Skin epidermis (tissue), 12 donors: ENCODE results near the gene SHC3.
"Not testable (repeated sequence)": the region's sequence is repeated elsewhere in the genome, so short reads cannot be mapped to it uniquely, and the experiment has no call there.

ENCODE experiments used
- H3K27ac ChIP-seq, 21 experiments: fragments of 200-600 bp; sonication (generic) in 11 of 21; one replicate each; pipeline ENCODE4 v1.5.0; 2020; ENCODE audit warnings: mild to moderate bottlenecking in 3 of 21, inconsistent platforms in 2 of 21, moderate library complexity in 2 of 21
- H3K4me3 ChIP-seq, 7 experiments: fragments of 200-600 bp; sonication (generic) in 2 of 7; one replicate each; pipeline ENCODE4 v1.5.0; 2020; ENCODE audit warnings: inconsistent platforms in 2 of 7, mild to moderate bottlenecking in 2 of 7, moderate library complexity in 1 of 7

The SHC3 gene, protein sequence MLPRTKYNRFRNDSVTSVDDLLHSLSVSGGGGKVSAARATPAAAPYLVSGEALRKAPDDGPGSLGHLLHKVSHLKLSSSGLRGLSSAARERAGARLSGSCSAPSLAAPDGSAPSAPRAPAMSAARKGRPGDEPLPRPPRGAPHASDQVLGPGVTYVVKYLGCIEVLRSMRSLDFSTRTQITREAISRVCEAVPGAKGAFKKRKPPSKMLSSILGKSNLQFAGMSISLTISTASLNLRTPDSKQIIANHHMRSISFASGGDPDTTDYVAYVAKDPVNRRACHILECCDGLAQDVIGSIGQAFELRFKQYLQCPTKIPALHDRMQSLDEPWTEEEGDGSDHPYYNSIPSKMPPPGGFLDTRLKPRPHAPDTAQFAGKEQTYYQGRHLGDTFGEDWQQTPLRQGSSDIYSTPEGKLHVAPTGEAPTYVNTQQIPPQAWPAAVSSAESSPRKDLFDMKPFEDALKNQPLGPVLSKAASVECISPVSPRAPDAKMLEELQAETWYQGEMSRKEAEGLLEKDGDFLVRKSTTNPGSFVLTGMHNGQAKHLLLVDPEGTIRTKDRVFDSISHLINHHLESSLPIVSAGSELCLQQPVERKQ

GRCh38 chr9:89177944-89178829 lies at the start of gene SHC3:
Gene SHC3, minus strand, starts transcription at chr9:89178818. Its CDS starts 358 bp downstream, at chr9:89178460.
- Histone ChIP-seq H3K4me3 (peak within 1 kb of the TSS; percentile 30 to 58 (median 34)), H3K27ac (peak within 1 kb of the TSS in 17 of 21 experiments; percentile 23 to 77 (median 62))

DNA sequence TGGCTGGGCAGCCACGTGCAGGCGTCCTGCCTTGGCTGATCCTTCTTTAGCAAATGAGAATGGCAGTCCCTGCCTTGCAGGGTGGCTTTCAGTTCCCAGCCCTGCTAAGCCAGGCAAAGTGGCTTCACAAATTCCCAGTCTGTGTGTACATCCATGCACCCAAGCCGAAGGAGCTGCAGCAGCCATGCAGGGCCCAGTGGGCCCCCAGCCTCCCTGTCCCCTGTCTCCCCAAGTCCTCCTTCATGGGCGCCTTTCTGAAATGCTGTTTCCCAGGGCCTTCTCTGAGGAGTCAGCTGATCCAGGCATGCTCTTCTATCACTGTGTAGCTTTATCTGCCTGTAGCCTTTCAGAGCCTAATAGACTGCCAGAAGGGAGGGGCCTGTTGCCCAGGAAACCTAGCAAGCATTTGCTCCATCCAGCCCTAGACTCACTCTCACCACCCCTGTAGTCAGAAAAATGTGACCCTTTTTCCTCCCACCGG lies 47.4 kb upstream of the SHC3 start:
- Histone ChIP-seq H3K4me3 (no peak overlapping the region), H3K27ac (no peak overlapping the region)

DNA sequence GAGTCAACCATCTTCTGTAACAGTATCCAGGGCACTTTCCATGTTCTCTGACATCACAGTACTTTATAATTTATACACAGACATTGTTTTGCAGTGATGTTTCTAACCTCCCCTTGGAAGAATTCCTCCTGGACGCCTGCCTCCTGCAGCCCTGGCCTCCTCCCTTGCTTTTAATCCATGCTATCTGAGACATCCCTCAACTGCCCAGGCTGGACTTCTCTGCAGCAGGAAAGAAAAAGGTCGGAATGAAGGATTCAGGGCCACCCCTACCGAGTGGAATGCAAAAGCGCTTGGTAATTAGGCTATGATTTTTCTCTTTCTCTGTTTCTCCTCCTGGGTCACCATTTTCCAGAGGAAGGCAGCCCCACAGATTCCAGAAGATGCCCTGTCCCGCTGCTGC lies 47.0 kb upstream of the SHC3 start:
- H3K4me3 ChIP-seq, result no peak overlapping the region
- no peak overlapping the region for H3K27ac ChIP-seq

DNA sequence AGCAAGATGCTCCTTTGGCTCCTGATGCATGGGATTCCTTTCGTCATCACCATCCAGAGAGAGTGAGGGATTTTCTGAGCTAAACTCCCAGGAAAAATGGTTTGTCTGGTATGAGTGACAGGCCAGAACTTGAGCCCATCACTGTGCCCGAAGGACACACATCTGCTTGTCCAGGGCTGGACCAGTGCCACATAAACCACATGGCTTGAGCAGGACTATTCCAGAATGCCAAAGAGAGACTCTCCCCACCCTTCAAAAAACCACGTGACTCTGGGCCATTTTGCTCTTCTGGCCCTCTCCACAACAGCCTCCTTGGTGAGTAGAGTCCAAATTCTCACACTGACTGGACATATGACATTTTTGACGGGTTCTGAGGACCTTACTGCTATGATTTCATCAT lies 46.4 kb upstream of the SHC3 start:
- H3K27ac ChIP-seq, result no peak overlapping the region
- H3K4me3 ChIP-seq, result no peak overlapping the region

DNA sequence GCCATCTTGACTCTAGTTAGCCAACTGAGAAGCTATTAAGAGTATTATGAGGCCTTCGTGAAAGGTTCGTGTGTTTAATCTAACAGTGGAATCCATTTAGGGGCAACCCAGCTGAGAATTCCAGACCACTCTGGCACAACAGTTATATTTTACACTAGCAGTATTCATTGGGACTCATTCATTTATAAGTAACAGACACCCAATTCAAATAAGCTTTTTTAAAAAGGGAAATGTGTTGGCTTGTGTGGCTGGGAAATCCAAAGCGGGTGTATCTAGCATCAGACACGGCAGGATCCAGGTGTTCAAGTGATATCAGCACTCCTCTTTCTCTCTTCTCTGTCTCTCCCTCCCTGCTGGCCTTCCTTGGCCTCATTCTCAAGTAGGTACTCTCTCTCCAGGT lies 46.0 kb upstream of the SHC3 start:
- no peak overlapping the region for H3K27ac ChIP-seq
- no peak overlapping the region for H3K4me3 ChIP-seq

- H3K27ac ChIP-seq, result no peak overlapping the region
- no peak overlapping the region for H3K4me3 ChIP-seq
Measured at GRCh38 chr9:89223396-89223977, 44.9 kb upstream of the SHC3 start.

GRCh38 chr9:89219637-89220036 lies 41.0 kb upstream of the SHC3 start:
- H3K27ac ChIP-seq, result no peak overlapping the region
- H3K4me3 ChIP-seq, result no peak overlapping the region

DNA sequence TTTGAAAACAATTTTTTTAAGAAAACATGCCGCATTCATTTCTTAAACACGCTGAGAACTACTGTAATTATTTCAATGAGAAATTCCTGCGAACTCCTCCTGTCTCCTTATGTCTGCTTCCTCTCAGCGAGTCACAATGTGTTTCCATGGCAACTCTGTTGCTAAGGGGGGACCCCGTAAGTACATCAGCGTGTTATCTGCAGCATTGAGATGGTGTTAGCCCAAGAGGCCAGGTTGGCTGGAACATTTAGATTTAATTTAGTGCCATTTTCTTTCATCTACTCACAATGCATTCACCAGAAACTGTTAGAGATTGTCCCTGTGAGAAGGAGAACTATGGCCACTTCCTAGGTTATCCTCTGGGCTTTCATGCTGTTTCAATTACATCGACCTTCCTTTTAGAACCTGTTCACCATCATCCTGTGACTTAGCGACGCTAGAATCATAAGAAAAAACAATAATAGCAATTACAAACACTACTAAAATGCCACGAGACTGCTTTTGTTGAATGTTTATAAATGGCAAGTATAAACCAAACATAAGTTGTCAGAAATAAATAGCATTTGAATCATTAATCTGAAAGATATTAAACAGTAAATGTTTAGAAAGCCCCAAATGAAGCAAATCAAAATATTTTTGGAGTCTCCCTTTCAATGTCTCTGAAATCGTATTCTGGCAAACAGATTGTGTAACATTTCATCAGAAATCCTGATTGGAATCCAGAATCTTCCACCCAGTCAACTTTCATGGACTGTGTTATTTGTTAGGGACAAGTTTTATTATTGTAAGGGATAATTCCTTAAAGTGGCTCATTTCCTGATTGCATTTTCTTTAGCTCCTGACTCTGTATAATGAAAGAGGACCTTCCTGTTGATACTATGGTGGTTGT lies 39.7 kb upstream of the SHC3 start:
- H3K4me3 ChIP-seq, result no peak overlapping the region
- no peak overlapping the region for H3K27ac ChIP-seq

DNA sequence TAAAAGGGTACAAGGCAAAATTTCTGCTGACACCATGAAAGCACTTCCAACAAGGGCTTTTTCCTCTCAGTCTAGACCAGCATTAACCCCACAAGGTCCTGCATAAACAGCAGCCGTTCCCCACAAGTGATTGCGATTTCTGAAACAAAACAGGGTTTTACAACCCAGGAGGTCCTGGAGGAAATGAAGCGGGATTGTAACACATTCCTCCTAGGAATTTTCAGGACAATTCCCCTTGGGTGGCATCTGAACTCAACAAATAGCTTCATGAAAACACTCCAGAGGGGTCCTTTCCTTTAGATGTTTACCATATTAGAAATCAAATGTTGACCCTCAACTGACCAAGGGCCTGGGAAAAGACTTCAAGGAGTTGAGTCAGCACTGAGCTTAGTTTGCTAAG lies 36.7 kb upstream of the SHC3 start:
- no peak overlapping the region for H3K4me3 ChIP-seq

DNA sequence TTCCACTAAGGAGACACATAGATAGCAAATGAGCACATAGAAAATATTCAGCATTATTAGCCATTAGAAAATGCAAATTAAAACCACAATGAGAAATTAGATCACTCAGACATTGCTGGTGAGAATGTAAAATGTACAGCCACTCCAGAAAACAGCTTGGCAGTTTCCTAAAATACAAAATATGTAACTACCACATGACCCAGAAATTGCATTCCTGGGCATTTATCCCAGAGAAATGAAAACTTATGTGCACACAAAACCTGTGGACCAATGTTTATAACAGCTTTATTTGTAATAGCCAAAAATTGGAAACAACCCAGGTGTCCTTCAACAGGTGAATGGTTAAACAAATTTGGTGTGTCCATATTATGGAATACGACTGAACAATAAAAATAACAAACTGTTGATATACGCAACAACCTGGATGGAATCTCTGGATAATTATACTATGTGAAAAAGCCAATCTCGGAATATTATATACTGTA lies 34.8 kb upstream of the SHC3 start:
- no peak overlapping the region for H3K27ac ChIP-seq
- no peak overlapping the region for H3K4me3 ChIP-seq

More for the DNA sequence above, 36.7 kb upstream of the SHC3 start:
- no peak overlapping the region for H3K27ac ChIP-seq

- no peak overlapping the region for H3K4me3 ChIP-seq
- no peak overlapping the region for H3K27ac ChIP-seq
Measured at GRCh38 chr9:89212171-89212570, 33.6 kb upstream of the SHC3 start.

- not testable (repeated sequence) for H3K4me3 ChIP-seq, H3K27ac ChIP-seq
Measured at GRCh38 chr9:89209311-89209710, 30.7 kb upstream of the SHC3 start.

GRCh38 chr9:89207026-89207425 lies 28.4 kb upstream of the SHC3 start:
- H3K27ac ChIP-seq, result no peak overlapping the region
- H3K4me3 ChIP-seq, result no peak overlapping the region

- H3K4me3 ChIP-seq, result no peak overlapping the region
- H3K27ac ChIP-seq, result no peak overlapping the region
Measured at GRCh38 chr9:89204801-89205200, 26.2 kb upstream of the SHC3 start.

GRCh38 chr9:89195131-89195797 lies 16.6 kb upstream of the SHC3 start:
- Histone ChIP-seq H3K27ac (no peak overlapping the region), H3K4me3 (no peak overlapping the region)

GRCh38 chr9:89194421-89195130 lies 16.0 kb upstream of the SHC3 start:
- Histone ChIP-seq H3K27ac (no peak overlapping the region), H3K4me3 (no peak overlapping the region)

GRCh38 chr9:89191004-89191403 lies 12.4 kb upstream of the SHC3 start:
- H3K27ac ChIP-seq, result no peak overlapping the region
- no peak overlapping the region for H3K4me3 ChIP-seq

DNA sequence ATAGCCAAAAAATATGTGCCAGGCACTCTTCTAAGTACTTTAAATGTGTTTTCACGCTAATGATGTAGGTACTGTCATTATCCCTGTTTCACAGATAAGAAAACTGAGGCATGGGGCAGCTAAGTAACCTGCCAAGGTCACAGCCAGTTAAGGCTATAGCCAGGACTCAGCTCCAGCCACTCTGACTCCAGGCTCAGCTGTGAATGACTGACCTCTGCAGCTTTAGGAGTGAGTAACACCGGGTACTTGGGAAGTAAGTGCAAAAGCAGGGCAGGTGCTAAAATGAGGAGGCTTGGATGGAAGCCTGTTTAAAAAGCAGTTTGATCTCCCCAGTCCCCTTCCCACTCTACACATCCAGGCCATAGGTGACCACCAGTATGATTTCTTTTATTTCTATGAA lies 10.6 kb upstream of the SHC3 start:
- H3K27ac ChIP-seq, result no peak overlapping the region
- H3K4me3 ChIP-seq, result no peak overlapping the region
